ENCODE data around the gene DTX3. TPM values are rescaled to one million over a fixed set of nuclear protein-coding genes. Genes with fewer than 3 reads are reported as not detected.
A peak's percentile ranks its signal among the peaks of the same experiment; 100 is the strongest.
"Not testable (repeated sequence)": the region's sequence is repeated elsewhere in the genome, so short reads cannot be mapped to it uniquely, and the experiment has no call there.

The DTX3 gene
- total RNA-seq, 2 experiments from 2014 or later: 19.3 to 21.8 TPM

DNA sequence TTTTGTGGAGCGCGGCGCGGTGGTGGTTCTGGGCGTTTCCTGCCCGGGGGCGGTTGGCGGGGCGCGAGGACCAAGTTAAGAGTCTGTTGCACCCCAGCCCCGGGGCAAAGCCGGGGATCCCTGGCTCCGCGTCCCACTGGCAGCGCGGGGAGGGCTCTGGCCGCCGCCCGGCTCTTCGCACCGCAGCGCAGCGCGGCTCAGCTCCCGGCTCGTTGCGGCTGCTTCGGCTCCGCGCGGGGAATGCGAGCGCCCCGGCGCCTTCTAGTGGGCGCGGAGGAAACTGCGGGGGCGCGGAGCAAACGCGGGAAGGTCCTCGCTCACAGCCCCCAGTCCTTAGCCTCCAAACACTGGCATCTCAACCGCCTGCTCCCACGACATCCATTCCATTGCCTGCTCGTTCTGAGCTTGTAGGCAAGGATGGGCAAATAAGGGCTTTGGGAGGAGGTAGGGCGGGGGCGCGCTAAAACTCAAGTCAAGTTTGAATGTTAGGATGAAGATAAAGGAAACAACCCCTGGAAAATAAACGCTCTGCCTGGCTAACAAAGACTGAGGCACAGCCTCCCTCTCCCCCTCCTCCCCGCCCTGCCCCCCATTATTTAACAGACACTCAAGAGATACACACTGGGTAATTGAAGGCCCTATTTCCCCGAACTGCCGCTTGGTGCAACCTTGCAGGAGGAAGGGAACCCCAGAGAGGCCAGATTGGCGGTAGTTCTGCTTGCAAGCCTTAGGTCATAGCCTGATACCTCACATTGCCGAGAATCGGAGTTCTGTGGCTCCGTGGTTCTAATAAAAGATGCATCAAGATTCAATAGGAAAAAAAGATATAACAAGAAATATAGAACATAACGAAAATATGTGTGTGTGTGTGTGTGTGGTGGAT, 28.6 kb downstream of the DTX3 start, which contains the start of gene B4GALNT1:
Gene B4GALNT1 (minus strand): TSS at position 244 of the 883 bp plus-strand sequence. CDS start 1,069 bp downstream, outside the sequence.
- Mint-ChIP-seq H3K27ac (no peak within 1 kb of the TSS), H3K36me3 (ENCODE audit: low read depth) (no peaks in the 10 kb centered on the region), H3K27me3 (peaks cover 56% of the 10 kb centered on the region), H3K4me3 (peak within 1 kb of the TSS; percentile 63), H3K9me3 (no peaks in the 10 kb centered on the region), H3K4me1 (peaks cover 13% of the 10 kb centered on the region)
- CTCF ChIA-PET: interaction anchor here (0.6 to 5.3 kb wide), 10 partner anchors 10 to 174 kb away, joined by 3 to 47 read pairs (median 5); partner anchors contain the start of gene OS9
- POLR2A ChIA-PET: interaction anchor here (0.6 kb wide), 1 partner anchor 61 kb away, joined by 3 read pairs; the partner anchor contains the start of gene OS9
- peak; percentile 71 for DNase-seq

DNA sequence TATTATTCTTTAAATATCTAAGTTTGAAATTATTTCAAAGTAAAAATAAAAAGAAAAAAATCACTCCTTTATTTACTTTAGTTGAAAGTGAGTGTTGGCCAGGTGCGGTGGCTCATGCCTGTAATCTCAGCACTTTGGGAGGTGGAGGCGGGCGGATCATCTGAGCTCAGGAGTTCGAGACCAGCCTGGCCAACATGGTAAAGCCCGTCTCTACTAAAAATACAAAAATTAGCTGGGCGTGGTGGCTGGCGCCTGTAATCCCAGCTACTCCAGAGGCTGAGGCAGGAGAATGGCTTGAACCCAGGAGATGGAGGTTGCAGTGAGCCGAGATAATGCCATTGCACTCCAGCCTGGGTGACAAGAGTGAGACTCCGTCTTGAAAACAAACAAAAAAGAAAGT, 32.1 kb downstream of the DTX3 start:
- H3K9me3 Mint-ChIP-seq; H3K4me3 Mint-ChIP-seq; DNase-seq; POLR2A ChIA-PET; H3K36me3 Mint-ChIP-seq (ENCODE audit: low read depth); H3K27ac Mint-ChIP-seq: not testable (repeated sequence)
- Mint-ChIP-seq H3K4me1 (peaks cover 11% of the 10 kb centered on the region), H3K27me3 (peaks cover 44% of the 10 kb centered on the region)
- CTCF ChIA-PET: interaction anchor here (1.1 to 2.2 kb wide), 4 partner anchors 20 to 136 kb away, joined by 3 to 9 read pairs (median 4); no protein-coding TSS in a partner anchor

DNA sequence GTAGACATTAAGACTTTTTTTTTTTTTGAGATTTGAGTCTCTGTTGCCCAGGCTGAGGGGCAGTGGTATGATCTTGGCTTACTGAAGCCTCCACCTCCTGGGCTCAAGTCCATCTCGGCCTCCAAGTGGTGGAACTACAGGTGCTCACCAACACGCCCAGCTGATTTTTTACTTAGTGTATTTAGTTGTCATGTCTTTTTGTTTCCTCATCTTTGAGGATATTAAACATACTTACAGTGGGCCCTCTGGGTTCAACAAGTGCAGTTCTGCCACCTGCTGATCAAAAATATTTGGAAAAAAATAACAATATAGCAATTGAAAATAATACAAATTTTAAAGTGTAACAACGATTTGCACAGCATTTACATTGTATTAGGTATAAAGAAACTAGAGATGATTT, 32.7 kb downstream of the DTX3 start:
- no peaks in the 10 kb centered on the region for H3K36me3 Mint-ChIP-seq (ENCODE audit: low read depth)
- H3K27me3 Mint-ChIP-seq: peaks cover 41% of the 10 kb centered on the region
- ChIA-PET POLR2A (no interaction called here), CTCF (interaction anchor here (1.1 to 2.2 kb wide), 4 partner anchors 20 to 136 kb away, joined by 3 to 9 read pairs (median 4); no protein-coding TSS in a partner anchor)
- DNase-seq: no peak
- no peak overlapping the region for H3K27ac Mint-ChIP-seq
- peaks cover 9% of the 10 kb centered on the region for H3K4me1 Mint-ChIP-seq
- H3K9me3 Mint-ChIP-seq: no peaks in the 10 kb centered on the region
- H3K4me3 Mint-ChIP-seq: no peak overlapping the region

DNA sequence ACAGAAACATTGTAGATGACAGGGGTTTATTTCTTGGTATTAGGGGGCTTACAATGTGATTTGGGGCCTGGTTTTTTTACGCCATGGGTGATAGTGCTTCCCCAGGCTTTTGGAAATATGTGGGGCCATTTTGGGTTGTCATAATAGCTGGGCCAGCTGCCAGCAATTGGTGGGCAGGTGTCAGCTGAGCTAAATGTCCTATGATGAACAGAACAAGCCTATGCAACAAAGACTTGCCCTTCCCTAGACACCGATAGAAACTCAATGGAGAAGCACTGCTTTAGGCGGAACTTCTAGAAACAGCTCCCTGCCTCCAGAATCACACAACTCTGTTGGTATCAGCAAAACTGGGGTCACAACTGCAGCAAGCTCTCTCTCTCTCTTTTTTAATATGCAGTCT, 33.5 kb downstream of the DTX3 start:
- POLR2A ChIA-PET: interaction anchor here (1.2 kb wide), 1 partner anchor 179 kb away, joined by 3 read pairs; no protein-coding TSS in a partner anchor
- CTCF ChIA-PET: interaction anchor here (1.5 to 2.2 kb wide), 2 partner anchors 55 to 137 kb away, joined by 3 to 9 read pairs; no protein-coding TSS in a partner anchor
- H3K9me3 Mint-ChIP-seq: no peaks in the 10 kb centered on the region
- DNase-seq: no peak
- no peaks in the 10 kb centered on the region for H3K36me3 Mint-ChIP-seq (ENCODE audit: low read depth)
- peaks cover 40% of the 10 kb centered on the region for H3K27me3 Mint-ChIP-seq
- H3K27ac Mint-ChIP-seq: no peak overlapping the region
- H3K4me3 Mint-ChIP-seq: no peak overlapping the region
- peaks cover 8% of the 10 kb centered on the region for H3K4me1 Mint-ChIP-seq

DNA sequence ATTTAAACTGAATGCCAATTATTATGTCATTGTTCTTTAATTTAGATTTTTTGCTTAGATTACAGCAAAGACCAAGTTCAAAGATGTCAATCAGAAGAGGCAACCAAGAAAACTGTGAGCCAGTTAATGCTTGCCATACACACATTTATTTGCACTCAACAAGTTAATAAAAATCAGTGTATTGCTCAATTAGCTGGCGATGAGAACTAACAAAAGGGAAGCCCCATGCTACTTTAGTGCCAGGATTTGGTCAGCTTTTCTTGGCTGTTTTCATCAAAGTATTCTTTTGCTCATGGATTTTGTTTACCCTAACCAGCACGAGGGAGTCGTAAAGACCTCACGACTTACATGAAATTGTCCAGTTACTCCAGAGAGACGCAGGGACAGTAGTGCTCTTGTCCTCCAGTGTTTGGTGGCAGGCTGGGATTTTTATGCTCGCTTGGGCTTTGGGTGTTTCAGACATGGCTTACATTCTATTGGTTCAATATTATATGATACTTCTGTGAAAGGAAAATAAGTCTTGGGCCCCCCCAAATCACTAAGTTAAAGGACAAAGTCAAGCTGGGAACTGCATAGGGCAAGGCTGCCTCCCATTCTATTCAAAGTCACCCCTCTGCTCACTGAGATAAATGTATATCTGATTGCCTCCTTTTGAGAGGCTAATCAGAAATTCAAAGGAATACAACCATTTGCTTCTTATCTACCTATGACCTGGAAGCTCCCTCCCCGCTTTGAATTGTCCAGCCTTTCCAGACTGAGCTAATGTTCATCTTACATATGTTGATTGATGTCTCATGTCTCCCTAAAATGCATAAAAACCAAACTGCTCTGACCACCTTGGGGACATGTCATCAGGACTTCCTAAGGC, 35.8 kb downstream of the DTX3 start:
- Mint-ChIP-seq H3K4me1 (peaks cover 1% of the 10 kb centered on the region), H3K27ac (no peak overlapping the region), H3K4me3 (no peak overlapping the region), H3K27me3 (peaks cover 28% of the 10 kb centered on the region), H3K36me3 (ENCODE audit: low read depth) (no peaks in the 10 kb centered on the region), H3K9me3 (peaks cover 4% of the 10 kb centered on the region)
- DNase-seq: no peak
- POLR2A ChIA-PET: no interaction called here
- CTCF ChIA-PET: no interaction called here

DNA sequence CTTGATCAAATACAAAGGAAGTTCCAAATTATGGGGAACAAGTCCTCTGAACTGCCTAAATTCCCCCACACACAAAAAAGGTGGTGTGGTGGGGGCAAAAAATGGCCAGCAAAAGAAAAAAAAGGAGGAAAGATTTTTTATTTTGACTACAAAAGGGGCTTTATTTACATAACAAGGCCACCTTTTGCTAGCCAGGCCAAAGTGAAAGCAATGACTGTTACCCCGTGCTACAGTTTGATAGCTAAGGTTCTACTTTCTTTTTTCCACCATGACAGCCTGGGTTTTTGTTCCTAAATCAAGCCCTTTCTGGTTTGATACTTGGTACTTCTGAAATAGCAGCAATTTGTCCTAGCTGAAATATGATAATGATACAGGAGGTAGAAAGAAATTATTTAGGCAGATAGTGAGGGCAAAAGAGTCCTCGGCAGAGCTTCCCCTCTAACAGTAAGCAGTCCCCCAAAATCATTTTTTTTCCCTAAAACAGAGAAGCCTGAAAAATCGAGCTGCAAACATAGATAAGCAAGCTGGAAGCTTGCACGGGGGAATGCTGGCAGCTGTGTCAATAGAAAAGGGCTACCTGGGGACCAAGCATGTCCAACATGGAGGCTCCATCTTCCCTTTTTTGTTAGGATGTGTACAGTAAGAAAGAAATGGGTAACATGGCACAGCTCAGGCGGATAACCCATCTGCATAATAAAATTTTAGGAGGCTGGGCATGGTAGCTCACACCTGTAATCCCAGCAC, 37.2 kb downstream of the DTX3 start:
- Mint-ChIP-seq H3K27ac (no peak overlapping the region), H3K36me3 (ENCODE audit: low read depth) (peaks cover 2% of the 10 kb centered on the region), H3K4me3 (no peak overlapping the region), H3K4me1 (peaks cover 1% of the 10 kb centered on the region), H3K9me3 (peaks cover 9% of the 10 kb centered on the region), H3K27me3 (peaks cover 26% of the 10 kb centered on the region)
- POLR2A ChIA-PET: no interaction called here
- no peak for DNase-seq
- CTCF ChIA-PET: interaction anchor here (1.8 kb wide), 1 partner anchor 58 kb away, joined by 5 read pairs; no protein-coding TSS in a partner anchor

DNA sequence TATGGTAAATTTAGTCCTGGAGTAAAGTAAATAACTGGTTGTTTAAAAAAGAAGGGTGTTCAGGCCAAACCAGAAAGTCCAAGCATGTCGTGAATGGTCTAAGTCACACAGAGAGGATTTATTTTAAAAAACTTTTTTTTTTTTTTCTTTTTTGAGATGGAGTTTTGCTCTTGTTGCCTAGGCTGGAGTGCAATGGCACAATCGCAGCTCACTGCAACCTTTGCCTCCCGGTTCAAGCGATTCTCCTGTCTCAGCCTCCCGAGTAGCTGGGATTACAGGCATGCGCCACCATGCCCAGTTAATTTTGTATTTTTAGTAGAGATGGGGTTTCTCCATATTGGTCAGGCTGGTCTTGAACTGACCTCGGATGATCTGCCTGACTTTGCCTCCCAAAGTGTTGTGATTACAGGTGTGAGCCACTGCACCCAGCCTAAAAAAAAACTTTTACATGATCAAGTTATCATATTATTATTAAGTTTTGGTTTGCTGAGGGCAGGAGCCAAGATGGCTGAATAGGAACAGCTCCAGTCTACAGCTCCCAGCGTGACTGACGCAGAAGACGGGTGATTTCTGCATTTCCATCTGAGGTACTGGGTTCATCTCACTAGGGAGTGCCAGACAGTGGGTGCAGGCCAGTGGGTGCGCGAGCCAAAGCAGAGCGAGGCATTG, 41.5 kb downstream of the DTX3 start:
- H3K9me3 Mint-ChIP-seq; H3K27ac Mint-ChIP-seq; H3K36me3 Mint-ChIP-seq (ENCODE audit: low read depth); CTCF ChIA-PET; H3K27me3 Mint-ChIP-seq; DNase-seq; POLR2A ChIA-PET; H3K4me1 Mint-ChIP-seq; H3K4me3 Mint-ChIP-seq: not testable (repeated sequence)

DNA sequence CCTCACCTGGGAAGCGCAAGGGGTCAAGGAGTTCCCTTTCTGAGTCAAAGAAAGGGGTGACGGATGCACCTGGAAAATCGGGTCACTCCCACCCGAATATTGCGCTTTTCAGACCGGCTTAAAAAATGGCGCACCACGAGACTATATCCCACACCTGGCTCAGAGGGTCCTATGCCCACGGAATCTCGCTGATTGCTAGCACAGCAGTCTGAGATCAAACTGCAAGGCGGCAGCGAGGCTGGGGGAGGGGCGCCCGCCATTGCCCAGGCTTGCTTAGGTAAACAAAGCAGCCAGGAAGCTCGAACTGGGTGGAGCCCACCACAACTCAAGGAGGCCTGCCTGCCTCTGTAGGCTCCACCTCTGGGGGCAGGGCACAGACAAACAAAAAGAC, 42.0 kb downstream of the DTX3 start:
- H3K36me3 Mint-ChIP-seq (ENCODE audit: low read depth); POLR2A ChIA-PET; H3K27me3 Mint-ChIP-seq; H3K9me3 Mint-ChIP-seq; DNase-seq; H3K27ac Mint-ChIP-seq; CTCF ChIA-PET; H3K4me1 Mint-ChIP-seq; H3K4me3 Mint-ChIP-seq: not testable (repeated sequence)

DNA sequence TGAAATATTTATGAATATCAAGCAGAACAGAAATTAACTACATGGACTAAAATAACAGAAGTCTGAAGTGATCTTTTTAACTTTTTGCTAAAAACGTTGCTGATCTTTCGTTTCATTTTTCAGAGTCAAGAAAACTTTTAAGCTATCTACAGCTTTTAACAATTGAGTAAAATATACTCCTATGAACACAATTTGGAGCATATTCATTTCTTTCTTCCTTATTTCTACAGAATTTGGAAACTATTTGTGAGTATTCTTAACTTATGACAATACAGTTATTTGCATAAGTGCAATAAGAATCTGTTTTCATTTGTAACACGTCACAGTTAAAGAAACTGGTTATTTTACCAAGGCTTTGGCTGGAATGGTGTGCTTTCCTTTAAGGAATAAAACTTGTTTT, 49.4 kb downstream of the DTX3 start:
- H3K9me3 Mint-ChIP-seq: peaks cover 7% of the 10 kb centered on the region
- H3K4me1 Mint-ChIP-seq: no peaks in the 10 kb centered on the region
- H3K27ac Mint-ChIP-seq: no peak overlapping the region
- H3K36me3 Mint-ChIP-seq (ENCODE audit: low read depth): no peaks in the 10 kb centered on the region
- no peak overlapping the region for H3K4me3 Mint-ChIP-seq
- DNase-seq: no peak
- ChIA-PET POLR2A (no interaction called here), CTCF (interaction anchor here (1.4 kb wide), 1 partner anchor 21 kb away, joined by 4 read pairs; the partner anchor contains the start of gene B4GALNT1)
- H3K27me3 Mint-ChIP-seq: peaks cover 6% of the 10 kb centered on the region

DNA sequence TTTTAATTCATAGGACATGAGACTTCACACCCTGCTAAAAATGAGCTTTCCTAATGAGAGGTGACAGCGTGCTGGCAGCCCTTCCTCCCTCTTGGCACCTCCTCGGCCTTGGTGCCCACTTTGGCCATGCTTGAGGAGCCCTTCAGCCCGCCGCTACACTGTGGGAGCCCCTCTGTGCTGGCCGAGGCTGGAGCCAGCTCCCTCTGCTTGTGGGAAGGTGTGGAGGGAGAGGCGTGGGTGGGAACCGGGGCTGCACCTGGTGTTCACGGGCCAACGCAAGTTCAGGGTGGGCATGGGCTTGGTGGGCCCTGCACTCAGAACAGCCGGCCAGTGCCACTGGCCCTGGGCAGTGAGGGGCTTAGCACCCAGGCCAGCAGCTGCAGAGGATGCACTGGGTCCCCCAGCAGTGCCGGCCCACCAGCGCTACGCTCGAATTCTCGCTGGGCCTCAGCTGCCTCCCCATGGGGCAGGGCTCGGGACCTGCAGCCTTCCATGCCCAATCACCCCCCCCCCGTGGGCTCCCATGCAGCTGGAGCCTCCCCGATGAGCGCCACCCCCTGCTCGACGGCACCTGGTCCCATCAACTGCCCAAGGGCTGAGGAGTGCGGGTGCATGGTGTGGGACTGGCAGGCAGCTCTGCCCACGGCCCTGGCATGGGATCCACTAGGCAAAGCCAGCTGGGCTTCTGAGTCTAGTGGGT, 51.1 kb downstream of the DTX3 start:
- Mint-ChIP-seq H3K4me3 (no peak overlapping the region), H3K9me3 (peaks cover 7% of the 10 kb centered on the region), H3K4me1 (no peaks in the 10 kb centered on the region), H3K27me3 (peaks cover 6% of the 10 kb centered on the region), H3K36me3 (ENCODE audit: low read depth) (no peaks in the 10 kb centered on the region), H3K27ac (no peak overlapping the region)
- POLR2A ChIA-PET: no interaction called here
- DNase-seq: no peak
- CTCF ChIA-PET: no interaction called here

DNA sequence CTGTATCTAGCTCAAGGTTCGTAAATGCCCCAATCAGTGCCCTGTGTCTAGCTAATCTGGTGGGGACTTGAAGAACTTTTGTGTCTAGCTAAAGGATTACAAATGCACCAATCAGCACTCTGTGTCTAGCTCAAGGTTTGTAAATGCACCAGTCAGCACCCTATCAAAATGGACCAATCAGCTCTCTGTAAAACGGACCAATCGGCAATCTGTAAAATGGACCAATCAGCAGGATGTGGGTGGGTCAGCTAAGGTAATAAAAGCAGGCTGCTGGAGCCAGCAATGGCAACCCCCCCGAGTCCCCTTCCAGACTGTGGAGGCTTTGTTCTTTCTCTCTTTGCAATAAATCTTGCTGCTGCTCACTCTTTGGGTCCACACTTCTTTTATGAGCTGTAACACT, 51.8 kb downstream of the DTX3 start:
- H3K4me1 Mint-ChIP-seq; H3K27me3 Mint-ChIP-seq; H3K27ac Mint-ChIP-seq; DNase-seq; POLR2A ChIA-PET; H3K36me3 Mint-ChIP-seq (ENCODE audit: low read depth); H3K9me3 Mint-ChIP-seq; H3K4me3 Mint-ChIP-seq: not testable (repeated sequence)
- CTCF ChIA-PET: interaction anchor here (1.1 to 1.7 kb wide), 2 partner anchors 20 to 230 kb away, joined by 3 to 4 read pairs; no protein-coding TSS in a partner anchor

Measured in activated CD4-positive, alpha-beta memory T cell treated with anti-CD3 and anti-CD28 coated beads, Interleukin-2, amount 10 ng/mL, durations not matched to agents 7 days and 5 days (primary cell).